H1 (cell line): ENCODE measurements around the gene PREX1.

Source experiments
- EP300 ChIP-seq, 2 experiments: IDR thresholded peaks; 1 replicate in 1 of 2; 2 replicates in 1 of 2; pipeline ENCODE4 v1.6.1; 2011 to 2012; ENCODE audit warnings: low read depth in 2 of 2, low read length in 2 of 2, mild to moderate bottlenecking in 2 of 2, borderline replicate concordance in 1 of 2, inconsistent platforms in 1 of 2, moderate library complexity in 1 of 2
- FOSL1 ChIP-seq: IDR thresholded peaks from 2 replicates; pipeline ENCODE4 v1.6.1; 2011; ENCODE audit warnings: mild to moderate bottlenecking, low read depth, low read length, moderate library complexity; ENCODE audit not compliant: insufficient read depth
- JUND ChIP-seq: IDR thresholded peaks from 2 replicates; pipeline ENCODE4 v1.6.1; 2011; ENCODE audit warnings: mild to moderate bottlenecking, improper control_type of control experiment, low read length
- POLR2A ChIP-seq, 2 experiments: IDR thresholded peaks; 1 replicate in 1 of 2; 2 replicates in 1 of 2; pipeline ENCODE4 v1.6.1; 2011; ENCODE audit warnings: low read depth in 2 of 2, low read length in 2 of 2, mild to moderate bottlenecking in 2 of 2; ENCODE audit errors: control extremely low read depth in 1 of 2

GRCh38 chr20:48608756-48609155, 219.0 kb downstream of the PREX1 start:
- TF ChIP-seq FOSL1 (no peak), JUND (no peak), EP300 (IDR thresholded peaks at IDR 0.05; ENCODE audit: borderline replicate concordance in 1 of 2, low read depth in 2 of 2, low read length in 2 of 2) (no peak), POLR2A (IDR thresholded peaks at IDR 0.05; ENCODE audit: control extremely low read depth in 1 of 2, low read depth in 2 of 2, low read length in 2 of 2) (no peak)
